GM19043 (cell line): ENCODE results near the gene SH3TC1.

ENCODE experiments used
- ATAC-seq: cut with Tn5 transposase; IDR thresholded peaks from one replicate; pipeline ENCODE4 v1.9.1; 2021; ENCODE audit warnings: low read depth; ENCODE audit not compliant: unreplicated experiment

The SH3TC1 gene

DNA sequence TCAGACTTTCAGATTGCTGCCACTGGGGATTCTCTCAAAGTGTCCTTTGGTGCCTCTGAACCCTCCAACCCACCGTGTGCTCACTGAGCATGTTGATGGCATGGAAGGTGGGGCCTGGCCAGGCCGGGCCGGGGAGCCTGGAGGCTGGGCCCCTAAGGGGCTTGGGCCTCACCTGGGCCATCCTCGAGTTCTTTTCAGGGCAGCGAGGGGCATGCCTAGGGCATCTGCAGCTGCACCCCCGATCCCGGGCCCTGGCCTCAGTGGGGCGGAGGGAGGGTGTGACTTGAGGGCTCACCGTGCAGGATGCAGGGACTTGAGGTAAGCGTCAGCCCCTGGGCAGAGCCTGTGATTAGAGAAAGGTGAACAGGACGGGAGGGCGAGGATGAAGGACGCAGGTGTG is 1.6 kb upstream of the SH3TC1 start:
- no peak for ATAC-seq

DNA sequence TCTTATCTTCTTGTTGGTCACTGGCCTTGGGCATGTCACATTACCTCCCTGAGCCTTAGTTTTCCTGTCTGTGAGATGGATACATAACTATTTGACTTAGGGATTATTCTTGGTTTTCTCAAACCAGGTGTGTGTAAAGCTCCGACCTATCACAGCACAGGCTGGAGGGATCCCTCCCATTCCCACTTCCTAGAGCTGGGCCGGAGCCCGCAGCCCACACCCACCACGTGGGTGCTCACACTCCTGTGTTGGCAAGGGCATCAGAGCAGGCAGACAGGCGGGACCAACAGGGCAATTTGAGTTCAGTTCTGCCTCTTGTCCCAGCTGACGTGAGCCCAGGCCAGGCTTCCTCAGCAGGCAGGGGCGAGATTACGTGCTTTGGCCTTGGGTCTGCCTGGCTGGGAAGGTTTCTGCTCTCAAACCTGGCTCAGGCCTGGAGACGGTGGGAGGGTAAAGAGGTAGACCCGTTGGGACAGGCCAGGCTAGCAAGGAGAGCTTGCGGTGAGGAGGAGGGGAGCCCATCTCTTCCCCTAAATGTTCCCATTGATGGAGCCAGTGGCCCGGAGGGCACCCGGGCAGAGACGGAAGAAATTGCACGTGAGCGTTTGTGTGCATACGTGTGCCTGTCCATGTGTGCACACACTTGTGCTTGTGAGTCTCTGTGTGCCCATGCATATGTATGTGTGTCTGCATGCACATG is 734 bp upstream of the SH3TC1 start:
- no peak for ATAC-seq

DNA sequence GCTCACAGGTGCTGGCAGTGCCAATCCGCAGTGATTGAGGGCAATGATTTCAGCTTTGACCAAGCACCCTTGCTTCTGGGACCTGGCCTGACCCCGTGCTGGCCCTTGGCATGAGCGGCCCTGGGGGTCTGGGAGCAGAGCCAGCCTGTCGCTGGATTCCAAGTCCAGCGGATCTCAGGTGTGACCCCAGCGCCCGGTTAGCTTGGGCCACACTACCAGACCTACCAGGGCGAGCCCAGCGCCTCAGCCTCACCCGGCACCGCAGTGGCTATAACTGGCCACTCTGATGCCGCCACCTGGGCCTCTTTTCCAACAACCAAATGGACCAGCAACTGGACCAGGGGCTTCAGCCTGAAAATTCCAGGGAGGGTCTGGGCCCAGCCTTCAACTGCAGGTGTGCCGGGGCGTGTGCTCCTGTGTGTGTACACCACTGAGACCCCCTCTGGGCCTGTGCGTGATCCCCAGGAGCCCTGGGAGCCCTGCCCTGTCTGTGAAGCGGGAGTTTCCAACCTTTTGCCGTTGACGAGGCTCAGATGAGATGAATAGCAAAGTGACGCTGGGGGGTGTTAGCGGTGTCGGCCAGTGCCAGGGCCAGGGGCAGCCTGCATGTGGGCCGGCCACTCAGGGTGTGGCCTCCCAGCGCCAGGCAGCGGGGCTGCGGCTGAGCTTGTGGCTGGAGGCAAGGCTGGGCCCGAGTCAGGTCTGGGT is 658 bp downstream of the SH3TC1 start:
- no peak for ATAC-seq

DNA sequence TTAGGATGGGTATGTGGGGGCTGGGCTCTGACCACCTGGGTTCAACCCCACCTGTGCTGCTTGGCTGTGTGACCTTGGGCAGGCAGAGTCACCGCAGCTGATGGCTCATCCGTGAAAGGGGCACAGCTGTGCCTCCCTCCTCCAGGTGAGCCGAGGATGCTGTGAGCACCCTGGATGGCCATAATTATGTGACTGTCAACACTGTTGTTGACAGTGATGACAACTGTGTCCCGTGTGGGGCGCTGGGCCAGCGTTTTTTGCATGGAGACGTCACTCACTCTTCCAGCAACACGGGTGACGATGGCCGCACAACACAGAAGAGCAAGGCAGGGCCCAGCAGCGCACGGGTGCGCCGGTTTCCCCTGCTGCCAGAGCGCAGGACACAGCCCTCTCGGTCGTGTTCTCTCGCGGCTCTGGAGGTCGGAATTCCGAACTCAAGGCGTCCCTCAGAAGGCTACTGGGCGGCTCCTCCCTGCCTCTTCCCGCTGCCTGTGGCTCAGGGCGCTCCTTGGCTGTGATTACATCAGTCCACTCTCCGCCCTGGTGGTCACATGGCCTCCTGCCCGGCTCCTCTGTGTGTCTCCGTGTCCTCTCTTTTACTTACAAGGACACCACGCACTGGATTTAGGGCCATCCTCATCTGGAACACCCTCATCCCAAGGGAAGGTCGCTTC is 1.3 kb downstream of the SH3TC1 start:
- no peak for ATAC-seq

DNA sequence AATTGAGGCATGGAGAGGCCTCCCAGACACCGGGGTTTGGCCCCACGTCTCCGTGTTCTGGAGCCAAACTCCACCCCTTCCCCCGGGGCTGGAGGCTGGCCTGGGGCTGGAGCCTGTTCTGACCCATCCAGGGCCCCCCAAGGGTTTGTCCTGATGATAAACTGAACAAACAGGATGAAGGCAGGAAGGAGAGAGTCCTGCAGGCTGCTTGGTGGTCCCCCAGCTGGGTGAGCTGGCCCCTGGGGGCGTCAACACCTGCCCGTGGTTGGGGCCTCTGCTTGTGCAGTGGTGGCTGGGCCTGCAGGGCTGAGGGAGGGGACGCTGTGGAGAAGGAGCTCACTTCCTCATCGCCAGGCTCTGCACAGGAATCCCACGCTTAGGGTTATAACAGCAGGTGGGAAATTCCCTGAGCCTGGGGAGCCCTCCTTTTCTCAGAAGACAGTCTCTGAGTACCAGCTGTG is 2.3 kb downstream of the SH3TC1 start:
- ATAC-seq = peak; percentile 23

DNA sequence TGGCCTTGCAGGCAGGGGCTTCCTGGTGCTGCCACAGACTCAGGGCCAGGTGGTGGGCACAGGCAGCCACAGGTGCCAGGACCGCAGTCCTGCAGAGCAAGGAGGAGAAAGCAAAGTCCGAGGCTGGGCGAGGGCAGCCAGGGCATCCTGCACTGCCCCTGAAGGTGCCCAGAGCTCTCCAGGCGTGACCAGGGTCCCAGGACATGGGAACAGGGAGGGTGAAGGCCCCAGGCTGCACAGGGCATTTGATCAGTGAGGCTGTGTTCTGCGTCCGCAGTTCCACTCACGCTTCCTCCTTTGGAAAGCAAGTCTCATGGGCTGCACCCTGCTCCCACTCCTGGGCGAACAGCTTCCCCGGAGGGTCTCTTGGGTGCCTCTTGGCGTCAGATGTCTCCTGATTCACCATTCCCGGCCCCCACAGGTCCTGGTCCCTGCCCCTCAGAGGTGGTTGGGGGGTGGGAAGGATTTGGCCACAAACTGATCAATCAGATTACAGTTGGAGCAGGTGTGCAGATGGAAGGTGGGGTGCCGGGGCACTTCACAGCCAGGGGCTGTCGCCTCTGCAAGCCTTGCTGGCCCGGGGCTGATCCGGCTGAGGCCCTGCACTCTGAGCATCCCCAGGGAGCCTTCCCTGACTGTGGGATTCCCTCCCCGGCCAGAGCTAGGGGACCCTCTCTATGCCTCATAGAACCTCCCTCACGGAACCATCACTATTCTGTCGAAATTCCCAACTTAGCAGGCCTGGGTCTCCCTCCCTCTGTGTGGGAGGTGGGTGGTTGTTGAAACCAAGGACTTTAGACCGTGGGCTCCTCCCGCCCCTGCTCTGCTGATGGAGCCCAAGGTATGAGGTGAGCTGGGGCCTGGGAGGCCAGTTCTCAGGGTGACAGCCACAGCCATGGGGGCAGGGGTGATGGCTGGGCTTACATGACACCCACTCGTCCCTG is 3.3 kb downstream of the SH3TC1 start:
- ATAC-seq = no peak

DNA sequence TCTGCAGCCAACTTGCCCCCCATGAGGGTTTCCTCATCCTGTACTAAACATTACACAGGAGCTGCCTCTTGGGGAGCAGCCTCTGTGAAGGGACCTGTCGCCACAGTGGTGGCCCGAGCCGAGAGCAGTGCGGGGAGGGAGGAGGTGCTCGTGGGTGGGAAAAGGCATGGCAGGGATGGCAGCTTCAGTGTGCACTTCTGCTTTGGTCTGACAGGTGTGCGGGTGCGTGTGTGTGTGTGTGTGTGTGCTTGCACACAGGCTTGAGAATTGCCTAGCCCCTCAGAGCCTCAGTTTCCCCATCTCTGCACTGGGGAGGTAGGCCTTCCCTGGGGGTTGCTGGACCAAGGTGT is 3.9 kb downstream of the SH3TC1 start:
- ATAC-seq = no peak

DNA sequence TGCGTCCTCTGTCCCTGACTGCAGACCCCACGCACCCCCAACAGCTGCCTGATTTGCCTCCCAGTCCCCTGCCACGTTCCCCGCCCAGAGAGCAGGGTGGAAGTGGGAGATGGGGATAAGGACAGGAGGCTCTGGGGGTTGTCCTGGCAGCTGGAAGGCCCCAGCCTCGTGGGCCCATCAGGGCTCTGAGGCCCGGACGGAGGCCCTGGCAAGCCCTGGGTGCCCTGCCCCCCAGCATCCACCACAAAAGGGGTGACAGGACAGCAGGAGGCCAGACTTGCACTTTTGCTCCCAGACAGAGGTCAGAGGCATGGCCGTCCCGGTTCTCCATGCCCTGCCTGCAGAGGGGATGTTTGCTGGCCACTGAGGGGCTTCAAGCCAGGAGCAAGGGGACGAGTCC is 4.7 kb downstream of the SH3TC1 start:
- no peak for ATAC-seq

DNA sequence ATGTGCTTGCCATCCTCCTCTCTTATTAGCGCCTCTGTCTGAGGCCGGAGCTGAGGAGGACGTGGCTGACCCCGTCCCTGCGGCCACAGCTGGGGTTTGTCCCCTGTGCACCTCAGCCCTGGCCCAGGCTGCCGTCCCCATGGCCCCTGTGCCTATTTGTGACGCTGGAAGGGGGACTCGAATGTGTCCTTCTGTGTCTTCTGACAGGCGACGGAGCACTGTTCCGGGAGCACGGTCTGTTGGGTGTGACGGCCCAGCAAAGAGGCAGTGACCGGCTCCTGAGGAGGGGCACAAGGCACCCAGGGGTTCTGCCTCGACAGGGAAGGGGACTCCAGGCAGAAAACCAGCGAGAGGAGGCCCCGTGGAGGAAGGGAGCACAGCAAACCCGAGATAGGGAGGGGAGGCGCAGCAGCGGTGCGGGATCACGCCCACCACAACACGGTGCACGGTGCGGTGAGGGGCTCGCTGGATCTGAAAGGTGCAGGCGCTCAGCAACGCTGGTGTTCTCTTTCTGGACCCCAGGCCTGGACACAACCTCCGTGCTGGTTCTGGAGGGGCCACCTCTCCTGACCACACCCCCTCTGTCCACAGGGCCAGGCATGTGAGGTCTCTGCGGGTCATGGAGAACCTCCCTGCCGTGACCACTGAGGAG is 5.6 kb downstream of the SH3TC1 start:
- no peak for ATAC-seq

DNA sequence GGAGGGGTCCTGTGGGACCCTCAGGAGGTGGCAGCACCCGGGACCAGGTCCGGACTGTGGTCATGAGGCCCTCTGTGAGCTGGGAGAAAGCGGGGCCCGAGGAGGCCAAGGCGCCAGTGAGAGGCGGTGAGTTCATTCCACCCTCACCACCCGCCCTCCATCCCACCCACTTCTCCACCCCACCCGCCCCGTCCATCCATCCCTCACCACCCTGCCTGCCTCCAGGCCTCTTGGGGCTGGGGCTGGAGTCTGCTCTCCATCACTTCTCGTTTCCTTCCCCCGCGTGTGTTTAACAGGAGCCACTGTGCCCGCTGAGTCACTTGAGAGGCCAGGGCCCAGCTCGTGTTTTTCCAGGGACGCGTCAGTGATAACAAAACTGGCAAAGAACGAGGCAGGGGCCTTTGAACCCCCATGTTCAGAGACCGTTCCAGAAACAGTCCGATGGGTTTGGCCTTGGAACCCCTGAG is 6.2 kb downstream of the SH3TC1 start:
- no peak for ATAC-seq

DNA sequence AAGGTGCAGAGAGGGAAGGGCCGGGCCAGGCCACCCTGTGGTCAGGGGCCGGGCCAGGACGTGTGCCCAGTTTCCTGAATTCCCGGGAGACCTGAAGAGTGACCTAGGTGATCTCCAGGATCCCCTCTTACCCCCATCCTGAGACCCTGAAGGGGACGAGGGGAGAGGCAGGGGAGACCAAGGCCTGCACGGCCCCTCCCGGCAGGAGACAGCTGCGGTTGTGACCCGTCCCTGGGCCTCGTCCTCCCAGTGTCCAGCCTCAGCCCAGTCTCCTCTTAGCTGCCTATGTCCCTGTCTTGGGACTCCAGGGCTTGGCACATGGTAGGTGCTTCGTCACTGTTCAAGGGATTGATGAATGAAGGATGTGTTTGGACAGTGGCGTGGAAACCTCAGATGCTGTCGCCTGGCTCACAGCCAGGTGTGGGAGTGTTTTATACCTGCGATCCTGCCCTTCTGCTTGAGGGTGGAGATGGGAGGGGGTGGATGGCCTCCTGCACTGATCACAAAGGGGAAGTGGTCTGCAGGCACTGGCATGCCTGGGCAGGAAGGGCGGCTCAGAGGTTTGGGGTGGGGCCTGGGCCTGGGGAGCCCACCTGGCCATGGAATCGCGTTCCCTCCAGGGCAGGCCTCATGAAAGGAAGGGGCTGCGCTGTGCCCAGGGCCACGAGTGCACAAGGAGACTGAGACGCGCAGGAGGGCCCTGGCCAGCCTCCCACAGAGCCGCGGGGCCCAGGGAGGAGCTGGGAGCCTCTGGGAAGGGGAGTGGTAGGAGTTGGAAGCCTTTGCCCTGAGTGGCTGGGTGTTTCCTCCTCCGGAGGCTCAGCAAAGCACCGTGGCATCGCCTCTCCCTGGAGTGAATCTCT is 6.9 kb downstream of the SH3TC1 start:
- ATAC-seq = no peak

DNA sequence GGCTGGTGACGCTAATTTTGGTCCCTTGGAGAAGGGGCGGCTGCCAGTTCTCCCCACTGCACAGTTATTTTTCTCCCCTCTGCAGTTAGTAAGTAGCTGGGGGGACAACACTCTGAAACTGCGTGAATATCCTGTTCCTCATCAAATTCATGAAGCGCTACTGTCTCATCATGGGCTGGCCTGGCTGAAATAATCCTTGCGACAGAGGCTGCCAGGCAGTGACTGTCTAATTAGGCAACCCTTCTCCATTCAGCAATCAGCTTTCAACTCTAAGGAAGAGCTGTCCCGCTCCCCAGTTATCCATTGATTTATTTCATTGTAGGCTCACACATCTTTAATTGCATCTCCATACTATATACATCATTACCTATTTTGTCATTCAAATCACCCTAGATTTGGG is 8.2 kb downstream of the SH3TC1 start:
- no peak for ATAC-seq

DNA sequence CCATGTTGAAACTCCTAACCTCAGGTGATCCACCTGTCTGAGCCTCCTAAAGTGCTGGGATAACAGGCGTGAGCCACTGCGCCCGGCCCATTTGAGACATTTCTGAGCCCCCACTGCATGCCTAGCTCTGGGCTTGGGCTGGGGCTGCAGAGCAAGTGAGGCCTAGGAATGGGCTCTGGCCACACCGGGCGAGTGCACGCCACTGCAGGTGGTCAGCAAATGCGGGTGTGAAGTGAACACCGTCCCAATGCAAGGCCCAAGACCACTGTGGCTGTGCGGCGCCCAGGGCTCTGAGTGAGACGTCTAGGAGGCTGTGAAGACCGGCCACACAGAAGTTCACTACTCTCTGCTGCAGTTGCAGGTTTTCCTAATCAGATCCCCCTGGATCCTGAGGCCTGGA is 9.5 kb downstream of the SH3TC1 start:
- ATAC-seq = no peak

DNA sequence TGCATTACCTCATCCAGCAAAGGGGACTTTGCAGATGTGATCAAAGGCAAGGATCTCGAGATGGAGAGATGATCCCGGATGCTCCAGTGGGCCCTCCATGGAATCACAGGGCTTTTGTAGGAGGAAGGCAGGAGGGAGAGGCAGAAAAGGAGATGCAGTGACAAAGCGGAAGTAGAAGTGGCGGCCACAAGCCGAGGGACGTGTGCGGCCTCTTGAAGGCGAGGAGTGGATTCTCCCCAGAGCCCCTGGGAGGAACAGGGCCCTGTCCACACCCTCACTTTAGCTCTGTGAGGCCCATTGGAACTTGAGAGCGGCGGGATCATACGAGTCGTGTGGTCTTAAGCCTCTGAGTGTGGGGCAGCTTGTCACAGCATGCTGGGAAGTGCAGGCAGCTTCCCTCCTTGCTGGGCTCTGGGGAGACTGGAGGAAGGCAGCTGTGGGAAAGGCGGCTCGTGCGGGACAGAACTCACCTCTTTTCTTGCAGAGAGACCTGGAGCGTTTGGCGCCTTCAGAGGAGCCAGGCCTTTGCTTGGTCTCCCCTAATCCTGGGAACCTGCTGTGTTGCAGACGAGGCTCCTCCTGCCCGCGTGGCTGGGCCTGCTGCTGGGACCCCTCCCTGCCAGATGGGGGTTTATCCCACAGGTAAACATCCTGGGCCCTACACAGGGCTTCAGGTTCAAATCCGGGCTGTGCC is 10.2 kb downstream of the SH3TC1 start:
- no peak for ATAC-seq

DNA sequence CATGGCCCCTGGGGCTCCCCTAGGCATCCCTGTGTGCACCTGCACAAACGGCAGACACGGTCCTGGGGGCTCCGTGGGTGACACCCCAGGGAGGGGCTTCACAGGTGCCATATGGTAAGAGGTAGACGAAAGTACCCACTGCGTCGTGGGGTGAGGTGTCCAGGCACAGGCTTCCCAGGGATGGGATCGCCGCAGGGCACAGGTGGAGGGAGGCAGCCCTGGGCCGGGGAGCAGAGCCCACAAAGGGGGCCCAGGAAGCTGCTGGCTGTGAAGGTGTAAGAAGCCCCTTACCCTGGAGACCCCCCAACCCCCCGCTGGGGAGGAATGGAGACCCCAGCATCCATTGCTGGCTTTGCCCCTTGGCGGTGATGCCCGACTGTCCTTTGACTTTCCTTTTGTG is 10.9 kb downstream of the SH3TC1 start:
- ATAC-seq = no peak

DNA sequence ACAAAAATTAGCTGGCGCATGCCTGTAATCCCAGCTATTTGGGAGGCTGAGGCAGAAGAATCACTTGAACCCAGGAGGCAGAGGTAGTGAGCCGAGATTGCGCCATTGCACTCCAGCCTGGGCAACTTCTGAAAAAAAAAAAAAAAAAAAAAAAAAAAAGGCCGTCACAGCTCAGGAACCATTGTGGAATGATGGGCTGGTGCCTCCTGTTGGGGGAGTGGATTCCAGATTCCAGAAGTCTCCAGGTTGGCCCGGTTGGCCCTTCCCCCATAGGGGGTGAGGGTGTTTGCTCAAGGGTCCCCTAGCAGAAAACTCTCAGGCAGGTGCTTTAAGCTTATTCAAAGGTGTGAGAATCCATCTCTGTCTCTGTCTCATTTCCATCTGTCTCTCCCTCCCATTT is 11.5 kb downstream of the SH3TC1 start:
- no peak for ATAC-seq

DNA sequence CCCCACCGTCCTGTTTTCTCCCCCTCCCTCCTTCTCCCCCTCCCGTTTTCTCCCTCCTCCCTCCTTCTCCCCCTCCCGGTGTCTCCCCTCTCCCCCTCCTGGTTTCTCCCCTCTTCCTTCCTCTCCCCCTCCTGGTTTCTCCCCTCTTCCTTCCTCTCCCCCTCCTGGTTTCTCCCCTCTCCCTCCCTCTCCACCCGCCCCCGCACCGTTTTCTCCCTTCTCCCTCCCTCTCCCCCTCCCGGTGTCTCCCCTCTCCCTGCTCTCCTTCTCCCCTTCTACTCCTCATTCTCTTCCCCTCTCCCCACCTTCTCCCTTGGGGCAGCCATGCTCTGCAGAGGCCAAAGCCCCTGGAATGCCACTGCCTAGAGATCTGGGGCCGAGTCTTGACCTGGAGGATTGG is 12.2 kb downstream of the SH3TC1 start:
- no peak for ATAC-seq

DNA sequence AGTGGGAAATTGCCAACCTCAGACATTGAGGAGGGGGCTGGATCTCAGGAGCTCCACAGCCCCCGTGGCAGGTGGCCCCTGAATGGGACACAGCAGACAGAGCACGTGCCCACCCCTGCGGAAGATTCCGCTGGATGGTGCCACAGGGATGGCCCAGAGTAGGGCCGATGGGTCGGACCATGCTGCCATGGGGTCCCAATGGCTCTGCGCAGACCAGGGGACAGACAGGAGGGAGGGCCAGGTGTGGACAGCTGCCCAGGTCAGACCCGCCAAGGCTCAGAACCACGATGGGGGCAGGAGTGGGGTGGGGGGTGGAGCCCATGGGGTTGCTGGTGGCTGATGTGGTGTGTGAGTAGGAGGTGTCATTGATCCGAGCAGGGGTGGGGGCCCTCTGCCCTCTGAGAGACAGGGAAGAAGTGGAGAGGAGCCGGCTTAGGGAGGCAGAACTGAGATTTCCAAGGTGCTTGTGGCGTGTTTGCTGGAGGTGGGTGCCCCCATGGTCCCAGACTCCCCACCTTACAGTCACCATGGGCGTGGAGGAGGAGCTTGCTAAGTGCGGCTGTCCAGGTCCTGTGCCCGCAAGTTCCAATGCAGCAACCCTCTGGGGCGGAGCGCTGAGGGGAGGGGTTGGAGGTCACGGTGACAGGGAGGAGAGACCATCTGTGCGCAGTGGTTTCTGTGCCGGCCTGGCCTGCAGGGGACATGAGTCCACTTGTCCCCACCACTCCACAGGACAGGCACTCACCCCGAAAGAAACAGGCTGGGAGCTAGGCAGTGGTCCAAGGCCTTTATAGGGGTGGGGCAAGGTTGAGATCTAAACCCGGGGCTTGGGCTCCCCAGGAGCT is 12.9 kb downstream of the SH3TC1 start:
- no peak for ATAC-seq
